Pancreas (tissue), 10 donors: ENCODE results near the gene SLIT3. TPM values are rescaled to one million over a fixed set of nuclear protein-coding genes. Genes with fewer than 3 reads are reported as not detected.

Experiments used
- ATAC-seq, 4 donors: fragments of 200-7000 bp; cut with Tn5 transposase; one replicate each; pipeline versions ENCODE4 v1.8.0 to v1.9.1; 2020; ENCODE audit warnings: mild to moderate bottlenecking in 4 of 4, moderate library complexity in 4 of 4
- DNase-seq, 6 donors: peaks; one replicate each; pipeline ENCODE4 v3.0.0-alpha.2; 2020
- FAIRE-seq: peaks from 2 replicates; lab custom pipeline; 2012; peaks lifted over from hg19 to GRCh38; lab: Jason Lieb, UNC
- H3K27ac ChIP-seq, 4 donors: fragments of 200-600 bp; sonication (generic); 1 replicate in 3 of 4; 2 replicates in 1 of 4; pipeline versions ENCODE4 v1.5.0 to v1.8.0; 2020
- H3K27me3 ChIP-seq, 4 donors: fragments of 200-600 bp; one replicate each; pipeline ENCODE4 v1.8.0; 2021
- H3K36me3 ChIP-seq, 3 donors: fragments of 200-600 bp; sonication (generic) in 1 of 3; one replicate each; pipeline versions ENCODE4 v1.5.0 to v1.8.0; 2020 to 2021
- H3K4me1 ChIP-seq, 3 donors: fragments of 200-600 bp; one replicate each; pipeline ENCODE4 v1.8.0; 2021
- H3K4me3 ChIP-seq, 4 donors: fragments of 200-600 bp; sonication (generic) in 2 of 4; one replicate each; pipeline versions ENCODE4 v1.5.0 to v1.8.0; 2020 to 2021
- H3K9me3 ChIP-seq, 4 donors: fragments of 200-600 bp; one replicate each; pipeline ENCODE4 v1.8.0; 2021
- WGBS, 2 donors: extraction: QIAGEN DNeasy Blood & Tissue Kit; methylation state at CpG; one replicate each; pipeline ENCODE4 v1.1.7; 2013; 5-methylcytosine and 5-hydroxymethylcytosine counted together
- intact Hi-C, 3 donors: fragments of 100-400 bp; cut with DNase I; formaldehyde crosslinking; loops; one replicate each; pipeline versions ENCODE4 v1.11.1 to v1.14.2; 2022
- polyA plus RNA-seq, 2 donors: library from polyadenylated mRNA; stranded (reverse); fragments of 200-250 nt; gene quantifications; one replicate each; pipeline ENCODE4 v1.2.3, GENCODE V29; 2013
- total RNA-seq, 6 donors: library from RNA; stranded (reverse); fragmentation: NEBNext Ultra II Directional in 4 of 6; extraction: Animal tissue kit (Norgen Biotek cat#: 25700) in 4 of 6; gene quantifications; one replicate each; pipeline versions ENCODE4 v1.2.1 to v1.2.4, GENCODE V29; 2021 to 2023
- TF ChIP-seq, protein P1 (sequence below), 4 donors: fragments of 200-600 bp; sonication (generic) in 3 of 4; IDR thresholded peaks; one replicate each; pipeline versions ENCODE4 v1.5.0 to v1.8.0; 2021; ENCODE audit warnings: antibody characterized with exemption in 4 of 4
- donor health status: healthy with polysubstance abuse.
- donor health status: DM: no; HTN: no; CAD: no; lungs with moderate emphysema.
- donor health status: DM: no; HTN: no; CAD: no.
- donor health status: control.
- donor health status: control.
- donor health status: Bipolar disorder and iron deficiency.
- donor health status: DM: yes; HTN: yes; CAD: no.
- donor health status: DM: no; HTN: no; CAD: no.
- donor health status: DM: no; HTN: no; CAD: no.
- donor health status: DM: yes; HTN: yes; CAD: no.

The SLIT3 gene
- total and polyA plus RNA-seq, 8 donors: 1.1 to 11.4 (median 2.1) TPM

GRCh38 chr5:168697034-168697720 is 603.8 kb downstream of the SLIT3 start:
- no peak overlapping the region for H3K27ac ChIP-seq
- intact Hi-C loops: no loop called here
- no peak for FAIRE-seq

DNA sequence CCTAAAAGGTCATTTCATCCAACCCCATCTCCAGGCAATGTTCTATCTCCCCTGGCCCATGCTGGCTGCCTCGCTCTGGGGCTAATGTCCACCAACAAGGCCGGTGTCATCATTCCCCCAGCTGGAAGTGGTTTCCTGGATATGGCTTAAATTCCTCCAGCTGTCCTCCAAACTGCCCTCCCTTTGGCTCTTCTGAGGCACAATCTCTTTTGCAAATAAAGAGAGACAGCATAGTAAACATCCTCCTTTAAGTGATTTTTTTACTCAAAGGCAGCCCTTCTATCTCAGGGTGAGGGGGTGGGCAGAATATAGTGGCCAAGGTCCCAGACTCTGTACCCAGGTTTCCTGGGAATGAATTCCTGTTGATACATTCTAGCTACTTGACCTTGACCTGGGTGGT is 604.3 kb downstream of the SLIT3 start:
- TF ChIP-seq, protein P1, sequence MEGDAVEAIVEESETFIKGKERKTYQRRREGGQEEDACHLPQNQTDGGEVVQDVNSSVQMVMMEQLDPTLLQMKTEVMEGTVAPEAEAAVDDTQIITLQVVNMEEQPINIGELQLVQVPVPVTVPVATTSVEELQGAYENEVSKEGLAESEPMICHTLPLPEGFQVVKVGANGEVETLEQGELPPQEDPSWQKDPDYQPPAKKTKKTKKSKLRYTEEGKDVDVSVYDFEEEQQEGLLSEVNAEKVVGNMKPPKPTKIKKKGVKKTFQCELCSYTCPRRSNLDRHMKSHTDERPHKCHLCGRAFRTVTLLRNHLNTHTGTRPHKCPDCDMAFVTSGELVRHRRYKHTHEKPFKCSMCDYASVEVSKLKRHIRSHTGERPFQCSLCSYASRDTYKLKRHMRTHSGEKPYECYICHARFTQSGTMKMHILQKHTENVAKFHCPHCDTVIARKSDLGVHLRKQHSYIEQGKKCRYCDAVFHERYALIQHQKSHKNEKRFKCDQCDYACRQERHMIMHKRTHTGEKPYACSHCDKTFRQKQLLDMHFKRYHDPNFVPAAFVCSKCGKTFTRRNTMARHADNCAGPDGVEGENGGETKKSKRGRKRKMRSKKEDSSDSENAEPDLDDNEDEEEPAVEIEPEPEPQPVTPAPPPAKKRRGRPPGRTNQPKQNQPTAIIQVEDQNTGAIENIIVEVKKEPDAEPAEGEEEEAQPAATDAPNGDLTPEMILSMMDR (IDR thresholded peaks at IDR 0.05): no peak
- intact Hi-C loops: no loop called here
- H3K27ac ChIP-seq: no peak overlapping the region

More at GRCh38 chr5:168697034-168697720, 603.8 kb downstream of the SLIT3 start:
- Histone ChIP-seq H3K4me1 (no peaks in the 10 kb centered on the region), H3K4me3 (no peak overlapping the region), H3K9me3 (no peaks in the 10 kb centered on the region), H3K36me3 (no peaks in the 10 kb centered on the region), H3K27me3 (no peaks in the 10 kb centered on the region)
- ATAC-seq: no peak
- TF ChIP-seq, protein P1 (IDR thresholded peaks at IDR 0.05): no peak
- 73 to 76% methylated on average over 11 of the region's 11 CpGs for WGBS, 2 donors
- DNase-seq: no peak

GRCh38 chr5:168695301-168695835 is 605.6 kb downstream of the SLIT3 start:
- FAIRE-seq: no peak
- WGBS, 2 donors: 81 to 92% methylated on average over 5 of the region's 5 CpGs
- H3K4me1 ChIP-seq: no peaks in the 10 kb centered on the region
- no peak overlapping the region for H3K27ac ChIP-seq
- no peak for ATAC-seq
- no peak overlapping the region for H3K4me3 ChIP-seq
- no peak for DNase-seq
- no peaks in the 10 kb centered on the region for H3K9me3 ChIP-seq
- intact Hi-C loops: no loop called here
- H3K27me3 ChIP-seq: no peaks in the 10 kb centered on the region
- no peaks in the 10 kb centered on the region for H3K36me3 ChIP-seq
- TF ChIP-seq, protein P1 (IDR thresholded peaks at IDR 0.05): no peak

More for the DNA sequence above, 604.3 kb downstream of the SLIT3 start:
- FAIRE-seq: no peak
- Histone ChIP-seq H3K36me3 (no peaks in the 10 kb centered on the region), H3K4me1 (no peaks in the 10 kb centered on the region), H3K4me3 (no peak overlapping the region), H3K27me3 (no peaks in the 10 kb centered on the region), H3K9me3 (no peaks in the 10 kb centered on the region)
- ATAC-seq: no peak
- DNase-seq: no peak
- WGBS, 2 donors: 64 to 69% methylated on average over 2 of the region's 2 CpGs

- TF ChIP-seq, protein P1 (IDR thresholded peaks at IDR 0.05): no peak
- no peaks in the 10 kb centered on the region for H3K4me1 ChIP-seq
- no peak for FAIRE-seq
These were observed 606.6 kb downstream of the SLIT3 start for GRCh38 chr5:168694289-168694688.

GRCh38 chr5:168693883-168694282 is 607.1 kb downstream of the SLIT3 start:
- intact Hi-C loops: no loop called here
- no peak for DNase-seq
- WGBS, 2 donors: 31 to 41% methylated on average over 3 of the region's 3 CpGs
- no peaks in the 10 kb centered on the region for H3K27me3 ChIP-seq
- no peak overlapping the region for H3K27ac ChIP-seq
- TF ChIP-seq, protein P1 (IDR thresholded peaks at IDR 0.05): no peak
- no peak for ATAC-seq
- H3K4me3 ChIP-seq: no peak overlapping the region
- no peaks in the 10 kb centered on the region for H3K4me1 ChIP-seq
- no peaks in the 10 kb centered on the region for H3K9me3 ChIP-seq
- no peak for FAIRE-seq
- H3K36me3 ChIP-seq: no peaks in the 10 kb centered on the region

More at GRCh38 chr5:168694289-168694688, 606.6 kb downstream of the SLIT3 start:
- 81 to 100% methylated on average over 1 of the region's 1 CpG for WGBS, 2 donors
- Histone ChIP-seq H3K36me3 (no peaks in the 10 kb centered on the region), H3K9me3 (no peaks in the 10 kb centered on the region), H3K4me3 (no peak overlapping the region), H3K27me3 (no peaks in the 10 kb centered on the region), H3K27ac (no peak overlapping the region)
- ATAC-seq (no peak), DNase-seq (no peak)
- intact Hi-C loops: no loop called here
